Hepatocyte (in vitro differentiated cells): ENCODE results near the gene VAPB. TPM values are rescaled to one million over a fixed set of nuclear protein-coding genes. Genes with fewer than 3 reads are reported as not detected.
A peak's percentile ranks its signal among the peaks of the same experiment; 100 is the strongest.

Source experiments
- DNase-seq: peaks from one replicate; pipeline ENCODE4 v3.0.0-alpha.2; 2016; ENCODE audit warnings: low spot score
- H2AFZ ChIP-seq: fragments of 200-600 bp; sonication (generic); 2 replicates; pipeline ENCODE4 v1.6.0; 2016; ENCODE audit warnings: antibody characterized with exemption, mild to moderate bottlenecking
- H3K27ac ChIP-seq: fragments of 200-600 bp; sonication (generic); 2 replicates; pipeline ENCODE4 v1.5.1; 2016; ENCODE audit warnings: mild to moderate bottlenecking
- H3K27me3 ChIP-seq: fragments of 200-600 bp; sonication (generic); 2 replicates; pipeline ENCODE4 v1.6.1; 2016
- H3K36me3 ChIP-seq: fragments of 200-600 bp; sonication (generic); replicated peaks from 2 replicates; pipeline ENCODE4 v1.5.1; 2016; ENCODE audit warnings: low read depth; ENCODE audit not compliant: insufficient read depth
- H3K4me1 ChIP-seq: fragments of 200-600 bp; sonication (generic); 2 replicates; pipeline ENCODE4 v1.5.1; 2016; ENCODE audit warnings: mild to moderate bottlenecking, moderate library complexity; ENCODE audit not compliant: insufficient read depth
- H3K4me2 ChIP-seq: fragments of 200-600 bp; sonication (generic); 2 replicates; pipeline ENCODE4 v1.6.0; 2016
- H3K4me3 ChIP-seq: fragments of 200-600 bp; sonication (generic); 2 replicates; pipeline ENCODE4 v1.5.1; 2016; ENCODE audit warnings: mild to moderate bottlenecking
- H3K79me2 ChIP-seq: fragments of 200-600 bp; sonication (generic); 2 replicates; pipeline ENCODE4 v1.6.0; 2017; ENCODE audit warnings: mild to moderate bottlenecking
- H3K9me2 ChIP-seq: fragments of 200-600 bp; sonication (generic); replicated peaks from 2 replicates; pipeline ENCODE4 v1.6.0; 2017; ENCODE audit warnings: mild to moderate bottlenecking; ENCODE audit not compliant: insufficient read depth
- H3K9me3 ChIP-seq: fragments of 200-600 bp; sonication (generic); 2 replicates; pipeline ENCODE4 v1.5.1; 2016; ENCODE audit warnings: low read depth, mild to moderate bottlenecking
- H4K20me1 ChIP-seq: fragments of 200-600 bp; sonication (generic); 2 replicates; pipeline ENCODE4 v1.6.0; 2016; ENCODE audit warnings: mild to moderate bottlenecking; ENCODE audit not compliant: insufficient read depth, poor library complexity, severe bottlenecking
- EZH2 ChIP-seq: fragments of 200-600 bp; sonication (generic); IDR thresholded peaks from 2 replicates; pipeline ENCODE4 v1.6.1; 2016; ENCODE audit warnings: antibody characterized with exemption, mild to moderate bottlenecking, borderline replicate concordance
- EZH2phosphoT487 ChIP-seq: fragments of 200-600 bp; sonication (generic); IDR thresholded peaks from one replicate; pipeline ENCODE4 v1.6.1; 2018; ENCODE audit warnings: antibody characterized with exemption, mild to moderate bottlenecking, low read depth, moderate library complexity; ENCODE audit not compliant: unreplicated experiment, severe bottlenecking
- WGBS: methylation state at CpG from one replicate; pipeline ENCODE4 v1.1.6; 2016; ENCODE audit warnings: low lambda C conversion rate; ENCODE audit errors: missing lambda C conversion rate; 5-methylcytosine and 5-hydroxymethylcytosine counted together
- polyA plus RNA-seq: library from polyadenylated mRNA; unstranded; fragments of >200 nt; fragmentation: Nextera tagmentation; extraction: Ambion mirVana; gene quantifications from 2 replicates; pipeline ENCODE4 v1.2.1, GENCODE V29; 2016
- total RNA-seq: library from RNA; depleted of rRNA; stranded (reverse); fragments of >200 nt; gene quantifications from 2 replicates; pipeline ENCODE4 v1.2.3, GENCODE V29; 2014
- TF ChIP-seq, protein P1 (sequence below): fragments of 200-600 bp; sonication (generic); IDR thresholded peaks from 2 replicates; pipeline ENCODE4 v1.5.1; 2016; ENCODE audit warnings: antibody characterized with exemption, mild to moderate bottlenecking; ENCODE audit not compliant: poor library complexity

Gene VAPB
- total and polyA plus RNA-seq, 2 experiments from 2014 or later = 32.1 to 49.6 TPM

GRCh38 chr20:58434326-58434725 lies 45.3 kb downstream of the VAPB start:
- Histone ChIP-seq H3K4me3 (no peak overlapping the region), H3K27ac (peak overlapping the region; percentile 61), H3K4me2 (no peak overlapping the region), H3K36me3 (no peaks in the 10 kb centered on the region), H3K9me3 (no peaks in the 10 kb centered on the region), H4K20me1 (peaks cover 16% of the 10 kb centered on the region), H3K27me3 (no peaks in the 10 kb centered on the region), H3K9me2 (no peaks in the 10 kb centered on the region), H2AFZ (no peak overlapping the region), H3K4me1 (peaks cover 11% of the 10 kb centered on the region), H3K79me2 (peaks cover 86% of the 10 kb centered on the region)
- no peak for TF ChIP-seq EZH2phosphoT487
- TF ChIP-seq, protein P1, sequence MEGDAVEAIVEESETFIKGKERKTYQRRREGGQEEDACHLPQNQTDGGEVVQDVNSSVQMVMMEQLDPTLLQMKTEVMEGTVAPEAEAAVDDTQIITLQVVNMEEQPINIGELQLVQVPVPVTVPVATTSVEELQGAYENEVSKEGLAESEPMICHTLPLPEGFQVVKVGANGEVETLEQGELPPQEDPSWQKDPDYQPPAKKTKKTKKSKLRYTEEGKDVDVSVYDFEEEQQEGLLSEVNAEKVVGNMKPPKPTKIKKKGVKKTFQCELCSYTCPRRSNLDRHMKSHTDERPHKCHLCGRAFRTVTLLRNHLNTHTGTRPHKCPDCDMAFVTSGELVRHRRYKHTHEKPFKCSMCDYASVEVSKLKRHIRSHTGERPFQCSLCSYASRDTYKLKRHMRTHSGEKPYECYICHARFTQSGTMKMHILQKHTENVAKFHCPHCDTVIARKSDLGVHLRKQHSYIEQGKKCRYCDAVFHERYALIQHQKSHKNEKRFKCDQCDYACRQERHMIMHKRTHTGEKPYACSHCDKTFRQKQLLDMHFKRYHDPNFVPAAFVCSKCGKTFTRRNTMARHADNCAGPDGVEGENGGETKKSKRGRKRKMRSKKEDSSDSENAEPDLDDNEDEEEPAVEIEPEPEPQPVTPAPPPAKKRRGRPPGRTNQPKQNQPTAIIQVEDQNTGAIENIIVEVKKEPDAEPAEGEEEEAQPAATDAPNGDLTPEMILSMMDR = no peak
- no peak for TF ChIP-seq EZH2
- 78% methylated on average over 5 of the region's 5 CpGs for WGBS
- no peak for DNase-seq

- Histone ChIP-seq H3K79me2 (peaks cover 86% of the 10 kb centered on the region), H3K4me3 (no peak overlapping the region), H2AFZ (no peak overlapping the region), H3K9me3 (no peaks in the 10 kb centered on the region), H3K36me3 (no peaks in the 10 kb centered on the region), H3K4me1 (peaks cover 11% of the 10 kb centered on the region), H3K27ac (peak overlapping the region; percentile 10), H3K9me2 (no peaks in the 10 kb centered on the region), H4K20me1 (peaks cover 11% of the 10 kb centered on the region), H3K27me3 (no peaks in the 10 kb centered on the region), H3K4me2 (no peak overlapping the region)
- 94% methylated on average over 6 of the region's 6 CpGs for WGBS
- TF ChIP-seq, protein P1 = no peak
- no peak for TF ChIP-seq EZH2phosphoT487
- TF ChIP-seq EZH2 = no peak
- DNase-seq = no peak
Measured at GRCh38 chr20:58435237-58435636, 46.2 kb downstream of the VAPB start.

DNA sequence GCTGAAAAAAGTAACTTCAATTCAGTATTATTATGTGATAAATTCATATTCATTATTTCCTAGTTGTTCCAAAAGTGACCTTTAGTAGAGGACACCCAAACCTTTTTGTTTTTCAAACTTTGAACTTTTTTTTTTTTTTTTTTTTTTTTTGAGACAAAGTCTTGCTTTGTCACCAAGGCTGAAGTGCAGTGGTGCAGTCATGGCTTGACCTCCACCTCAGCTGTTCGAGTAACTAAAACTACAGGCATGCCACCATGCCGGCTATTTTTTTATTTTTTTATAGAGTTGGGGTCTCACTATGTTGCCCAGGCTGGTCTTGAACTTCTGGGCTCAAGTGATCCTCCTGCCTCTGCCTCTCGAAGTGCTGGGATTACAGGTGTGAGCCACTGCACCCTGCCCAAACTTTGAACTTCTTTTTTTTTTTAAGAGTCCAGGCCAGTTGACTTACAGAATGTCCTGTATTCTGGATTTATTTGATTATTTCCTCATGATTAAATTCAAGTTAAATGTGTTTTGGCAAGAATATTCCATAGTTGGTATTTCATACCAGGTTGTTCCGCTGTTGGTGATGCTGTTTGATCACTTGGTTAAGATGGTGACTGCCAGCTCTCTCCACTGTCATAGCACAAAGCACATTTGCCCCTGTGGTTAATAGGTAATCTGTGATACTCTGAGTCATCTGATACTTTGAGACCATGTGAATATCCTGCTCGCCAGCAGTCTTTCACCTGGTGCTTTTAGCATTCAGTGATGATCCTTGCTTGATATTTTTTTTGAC lies 48.0 kb downstream of the VAPB start:
- H3K4me2 ChIP-seq = peak overlapping the region; percentile 22
- no peak overlapping the region for H3K4me3 ChIP-seq
- H2AFZ ChIP-seq = no peak overlapping the region
- H3K9me3 ChIP-seq = no peaks in the 10 kb centered on the region
- H3K27ac ChIP-seq = peak overlapping the region; percentile 80
- TF ChIP-seq EZH2 (no peak), EZH2phosphoT487 (no peak)
- TF ChIP-seq, protein P1 = no peak
- 84% methylated on average over 5 of the region's 5 CpGs for WGBS
- H4K20me1 ChIP-seq = peaks cover 7% of the 10 kb centered on the region
- peaks cover 3% of the 10 kb centered on the region for H3K4me1 ChIP-seq
- DNase-seq = peak; percentile 50
- H3K36me3 ChIP-seq = no peaks in the 10 kb centered on the region
- peaks cover 86% of the 10 kb centered on the region for H3K79me2 ChIP-seq
- no peaks in the 10 kb centered on the region for H3K27me3 ChIP-seq
- H3K9me2 ChIP-seq = no peaks in the 10 kb centered on the region
